Measurements from ENCODE around the gene ATP8A2.

ATP8A2 gene

GRCh38 chr13:26022538-26023292 is 650.9 kb downstream of the ATP8A2 start:
- DNase-seq = peak; percentile 55

GRCh38 chr13:26024558-26024957 is 652.8 kb downstream of the ATP8A2 start:
- DNase-seq = no peak

- no peak for DNase-seq
Measured at GRCh38 chr13:26025196-26025595, 653.4 kb downstream of the ATP8A2 start.

GRCh38 chr13:26025771-26026170 is 654.0 kb downstream of the ATP8A2 start:
- no peak for DNase-seq

GRCh38 chr13:26026211-26026610 is 654.4 kb downstream of the ATP8A2 start:
- no peak for DNase-seq

- DNase-seq = no peak
Measured at GRCh38 chr13:26029581-26030136, 657.9 kb downstream of the ATP8A2 start.

- DNase-seq = no peak
Measured at GRCh38 chr13:26030331-26030730, 658.6 kb downstream of the ATP8A2 start.

GRCh38 chr13:26034018-26034417 is 662.2 kb downstream of the ATP8A2 start:
- DNase-seq = no peak

- no peak for DNase-seq
Measured at GRCh38 chr13:26036383-26036782, 664.6 kb downstream of the ATP8A2 start.

- DNase-seq = no peak
Measured at GRCh38 chr13:26037302-26037701, 665.5 kb downstream of the ATP8A2 start.

GRCh38 chr13:26038931-26039475 is 667.2 kb downstream of the ATP8A2 start:
- DNase-seq = no peak

- no peak for DNase-seq
Measured at GRCh38 chr13:26041444-26041843, 669.7 kb downstream of the ATP8A2 start.

GRCh38 chr13:26042785-26043184 is 671.0 kb downstream of the ATP8A2 start:
- no peak for DNase-seq

- no peak for DNase-seq
Measured at GRCh38 chr13:26045142-26045541, 673.4 kb downstream of the ATP8A2 start.

- no peak for DNase-seq
Measured at GRCh38 chr13:26046639-26047038, 674.9 kb downstream of the ATP8A2 start.

- no peak for DNase-seq
Measured at GRCh38 chr13:26047040-26047439, 675.3 kb downstream of the ATP8A2 start.

GRCh38 chr13:26048741-26049140 is 677.0 kb downstream of the ATP8A2 start:
- no peak for DNase-seq

GRCh38 chr13:26050568-26051230 is 678.9 kb downstream of the ATP8A2 start:
- DNase-seq = peak; percentile 10

- DNase-seq = peak; percentile 1
Measured at GRCh38 chr13:26051231-26051656, 679.5 kb downstream of the ATP8A2 start.

- DNase-seq = peak; percentile 56
Measured at GRCh38 chr13:26051657-26052311, 680.0 kb downstream of the ATP8A2 start, which contains the start of gene SHISA2. Gene SHISA2 (minus strand): TSS chr13:26052016. CDS start chr13:26050975, 1,041 bp downstream.

- no peak for DNase-seq
Measured at GRCh38 chr13:26052337-26052736, 680.6 kb downstream of the ATP8A2 start.

GRCh38 chr13:26053418-26053980 is 681.7 kb downstream of the ATP8A2 start:
- no peak for DNase-seq

GRCh38 chr13:26054896-26055295 is 683.1 kb downstream of the ATP8A2 start:
- no peak for DNase-seq

Data from fibroblast of skin of right quadriceps (primary cell).